HG03432 (cell line): ENCODE measurements around the gene CS.

Source experiments
- ATAC-seq: cut with Tn5 transposase; IDR thresholded peaks from one replicate; pipeline ENCODE4 v1.9.1; 2021; ENCODE audit warnings: mild to moderate bottlenecking, moderate library complexity; ENCODE audit not compliant: unreplicated experiment

CS gene

GRCh38 chr12:56221757-56222530 lies 78.2 kb downstream of the CS start, which contains the start of gene RNF41:
TSS of gene RNF41 (minus strand) at chr12:56221922. CDS start at chr12:56214047, 7,875 bp downstream.
- peak; percentile 77 for ATAC-seq
